Right lobe of liver (tissue), 4 donors: ENCODE data around the gene PHKB.

Experiments
- CTCF ChIP-seq, 4 donors: fragments of 200-600 bp in 3 of 4; fragments of 450-650 bp in 1 of 4; IDR thresholded peaks; one replicate each; pipeline versions ENCODE4 v1.5.1 to v1.8.0; 2016 to 2022; ENCODE audit warnings: antibody characterized with exemption in 4 of 4, mild to moderate bottlenecking in 2 of 4
- POLR2A ChIP-seq: fragments of 450-650 bp; IDR thresholded peaks from one replicate; pipeline ENCODE4 v1.6.1; 2017; ENCODE audit warnings: antibody characterized with exemption, mild to moderate bottlenecking
- donor health status: DM: no; HTN: no; CAD: no.
- donor health status: DM: no; HTN: no; CAD: no.
- donor health status: DM: no; HTN: yes; CAD: no.

GRCh38 chr16:47475786-47476185 is 14.7 kb downstream of the PHKB start:
- no peak for TF ChIP-seq CTCF (IDR thresholded peaks at IDR 0.05)
- TF ChIP-seq POLR2A, result no peak
